Right hindlimb (tissue), 1 donor: ENCODE data around the gene IGLL5.
"Not testable (repeated sequence)": the region's sequence is repeated elsewhere in the genome, so short reads cannot be mapped to it uniquely, and the experiment has no call there.

ENCODE experiments used
- DNase-seq: peaks from one replicate; pipeline ENCODE4 v3.0.0-alpha.2; 2018

IGLL5 gene

GRCh38 chr22:22916215-22916951 is 28.8 kb downstream of the IGLL5 start:
- no peak for DNase-seq

DNA sequence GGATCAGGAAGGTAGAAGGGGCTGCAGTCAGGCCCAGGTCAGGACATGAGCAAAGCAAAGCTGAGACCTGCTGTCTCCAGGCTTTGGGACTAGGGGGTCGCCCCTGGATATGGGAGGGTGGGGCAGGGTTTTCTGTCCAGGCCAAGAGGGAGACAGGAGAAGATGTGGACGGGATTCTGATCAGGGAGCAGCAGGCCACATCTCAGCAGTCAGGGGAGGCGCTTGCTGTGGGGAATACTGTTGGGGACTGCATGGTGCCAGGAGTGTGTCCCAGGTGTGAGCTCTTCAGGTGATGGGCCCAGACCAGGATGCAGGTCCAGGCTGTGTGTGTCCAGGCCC is 29.3 kb downstream of the IGLL5 start:
- no peak for DNase-seq

- no peak for DNase-seq
Observed at GRCh38 chr22:22917377-22917776, 29.8 kb downstream of the IGLL5 start.

- no peak for DNase-seq
Observed at GRCh38 chr22:22918297-22918965, 30.8 kb downstream of the IGLL5 start.

GRCh38 chr22:22919041-22919440 is 31.4 kb downstream of the IGLL5 start:
- no peak for DNase-seq

GRCh38 chr22:22920104-22920654 is 32.6 kb downstream of the IGLL5 start:
- no peak for DNase-seq

- no peak for DNase-seq
Observed at GRCh38 chr22:22920910-22921550, 33.4 kb downstream of the IGLL5 start.

GRCh38 chr22:22921575-22921974 is 34.0 kb downstream of the IGLL5 start:
- no peak for DNase-seq

GRCh38 chr22:22922092-22922953 is 34.7 kb downstream of the IGLL5 start:
- DNase-seq, result not testable (repeated sequence)

GRCh38 chr22:22922954-22923319 is 35.3 kb downstream of the IGLL5 start:
- no peak for DNase-seq

DNA sequence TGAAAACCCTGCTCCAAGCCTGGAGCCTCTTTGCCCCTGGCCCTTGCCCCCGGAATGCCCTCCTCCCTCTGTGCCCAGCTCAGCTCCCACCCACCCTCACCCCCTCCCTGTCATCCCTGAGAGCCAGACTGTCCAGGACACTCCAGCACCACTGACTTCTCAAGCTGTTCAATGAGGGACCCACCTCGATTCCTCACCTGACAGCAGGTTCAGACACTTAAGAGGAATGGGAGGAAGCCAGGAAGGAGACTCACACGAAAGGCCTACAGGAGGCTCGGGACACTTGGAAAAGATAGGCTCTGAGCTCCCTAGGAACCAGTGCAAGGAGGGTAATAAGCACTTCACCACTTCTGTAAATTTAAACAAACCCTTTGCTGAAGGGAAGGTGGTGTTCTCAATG is 35.8 kb downstream of the IGLL5 start:
- no peak for DNase-seq

- DNase-seq, result no peak
Observed at GRCh38 chr22:22923930-22924329, 36.3 kb downstream of the IGLL5 start.

DNA sequence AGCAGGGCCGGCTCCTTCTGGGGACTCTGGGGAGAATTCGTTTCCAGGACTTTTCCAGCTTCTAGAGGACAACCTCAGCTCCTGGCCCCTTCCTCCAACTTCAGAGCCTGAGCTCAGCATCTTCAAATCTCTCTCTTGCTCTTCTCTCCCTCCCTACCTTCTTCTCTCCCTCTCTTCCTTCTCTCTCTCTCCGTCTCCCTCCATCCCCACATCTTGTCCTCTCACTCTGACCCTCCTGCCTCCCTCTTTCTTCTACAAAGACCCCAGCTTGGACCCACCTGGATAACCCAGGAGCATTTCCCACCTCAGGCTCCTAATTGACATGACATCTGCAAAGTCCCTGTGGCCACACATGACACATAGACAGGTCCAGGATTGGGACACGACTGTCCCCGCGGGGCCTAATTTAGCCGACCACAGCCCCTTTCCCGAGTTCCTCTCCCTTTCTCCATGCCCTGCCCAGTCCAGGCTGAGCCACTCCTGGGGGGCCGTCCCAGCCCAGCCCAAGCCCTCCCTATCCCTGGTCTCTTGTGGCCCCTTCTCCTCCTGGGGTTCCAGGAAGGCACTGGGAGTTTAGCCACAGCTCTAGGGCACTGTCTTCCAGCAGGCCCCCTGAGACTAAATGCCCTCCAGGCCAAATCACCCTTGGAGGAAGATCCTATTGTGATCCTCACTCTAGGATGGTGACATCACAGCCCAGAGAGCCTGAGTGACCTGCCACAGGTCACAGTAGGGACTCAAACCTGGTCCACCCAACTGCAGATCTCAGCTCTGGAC is 36.9 kb downstream of the IGLL5 start:
- DNase-seq, result no peak

GRCh38 chr22:22925146-22925804 is 37.7 kb downstream of the IGLL5 start:
- DNase-seq, result no peak

DNA sequence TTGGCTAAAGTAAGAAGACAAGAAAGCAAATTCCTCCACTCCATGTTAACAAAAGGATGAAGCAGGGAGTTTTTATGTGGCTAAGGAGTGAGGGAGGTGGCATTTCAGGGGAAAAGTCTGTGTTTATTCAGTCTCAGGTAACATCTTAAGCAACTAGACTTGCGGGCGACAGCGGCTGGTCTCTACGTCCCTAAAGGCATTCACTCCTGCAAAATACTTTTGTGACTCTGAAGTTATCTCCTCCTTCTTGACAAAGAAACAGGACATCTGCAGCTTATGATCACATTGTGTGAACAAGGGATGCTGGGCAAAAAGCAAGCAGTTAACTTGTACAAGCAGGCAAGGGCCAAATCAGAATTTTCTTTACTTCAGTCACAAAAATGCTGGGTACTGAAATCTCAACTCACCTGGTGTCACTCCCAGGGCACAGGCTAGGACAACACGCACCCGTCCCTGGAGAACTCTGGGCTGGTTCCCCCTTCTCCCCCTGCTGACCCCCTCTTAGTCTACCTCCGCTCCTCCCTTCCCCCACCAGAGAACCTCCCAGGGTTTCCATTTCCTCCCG is 38.3 kb downstream of the IGLL5 start:
- DNase-seq, result no peak

- DNase-seq, result no peak
Observed at GRCh38 chr22:22926370-22927195, 39.0 kb downstream of the IGLL5 start.

- no peak for DNase-seq
Observed at GRCh38 chr22:22927196-22927887, 39.7 kb downstream of the IGLL5 start.

DNA sequence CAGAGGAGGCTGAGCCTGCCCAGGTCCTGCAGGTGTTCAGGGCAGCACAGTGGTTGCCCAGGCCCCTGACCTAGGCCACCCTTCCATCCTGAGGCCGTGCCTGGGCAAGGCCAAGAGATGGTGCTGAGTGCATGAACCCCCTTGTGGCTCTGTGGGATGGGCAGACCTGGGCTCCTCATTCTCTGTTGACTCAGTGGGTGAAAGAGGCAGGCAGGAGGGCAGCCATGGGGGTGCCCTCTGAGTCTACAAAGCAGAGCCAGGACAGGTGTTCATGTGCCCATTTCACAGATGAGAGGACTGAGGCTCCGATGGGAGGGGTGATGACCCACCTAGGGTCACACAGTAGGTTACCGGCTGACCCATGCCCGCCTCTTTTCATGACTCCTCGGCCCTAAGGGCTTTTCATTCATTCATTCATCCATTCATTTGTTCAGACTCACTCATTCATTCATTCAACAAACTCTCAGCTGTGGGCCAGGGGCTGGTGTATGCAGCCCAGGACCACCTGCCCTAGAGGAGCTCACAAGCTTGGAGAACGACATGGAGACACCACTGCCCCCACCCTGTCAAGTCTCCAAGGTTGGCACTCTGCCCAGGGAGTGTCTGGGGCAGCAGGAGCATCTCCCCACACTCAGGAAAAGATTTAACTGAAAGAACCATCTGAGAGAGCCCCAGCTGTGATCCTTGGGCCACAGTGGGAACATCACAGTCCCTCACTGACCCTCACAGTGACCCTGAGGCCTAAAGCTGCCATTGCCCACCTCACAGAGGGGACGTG is 40.5 kb downstream of the IGLL5 start:
- no peak for DNase-seq
